ENCODE measurements around the gene TMEM131. TPM values are rescaled to one million over a fixed set of nuclear protein-coding genes. Genes with fewer than 3 reads are reported as not detected.
"Not testable (repeated sequence)": the region's sequence is repeated elsewhere in the genome, so short reads cannot be mapped to it uniquely, and the experiment has no call there.

The TMEM131 gene
- total RNA-seq, 1 donor from 2014 or later: 31.7 TPM

DNA sequence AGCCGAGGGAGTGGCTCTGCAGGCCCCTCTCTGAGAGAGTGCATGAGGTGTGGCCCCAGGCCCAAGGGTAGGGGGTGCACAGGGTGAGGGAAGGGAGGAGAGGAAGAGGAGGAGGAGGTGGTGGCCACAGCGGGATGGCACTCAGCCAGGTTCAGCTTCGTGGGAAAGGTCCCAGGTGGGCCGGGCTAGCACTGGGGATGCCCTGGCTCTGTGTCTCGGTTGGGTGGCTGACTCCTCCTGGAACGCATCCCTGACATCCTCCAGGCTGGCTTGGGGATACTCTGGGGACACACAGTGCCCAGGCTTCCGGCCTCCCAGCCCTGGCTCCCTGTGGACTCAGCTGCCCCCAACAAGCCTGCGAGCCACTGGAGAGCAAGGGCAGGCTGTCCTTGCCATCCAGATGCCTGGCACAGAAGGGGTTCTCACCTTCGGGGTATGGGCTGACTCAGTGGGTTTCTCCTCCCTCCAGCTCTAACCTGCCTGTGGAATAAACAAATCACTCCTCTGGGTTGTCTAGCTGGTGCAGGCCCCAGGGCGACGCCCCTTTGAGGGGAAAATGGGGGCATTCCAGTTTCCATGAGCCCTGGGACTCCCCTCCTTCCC, 283.0 kb downstream of the TMEM131 start:
- H3K9me3 Mint-ChIP-seq (ENCODE audit: unreplicated experiment): no peaks in the 10 kb centered on the region
- H3K4me3 Mint-ChIP-seq (ENCODE audit: unreplicated experiment): no peak overlapping the region
- H3K4me1 Mint-ChIP-seq (ENCODE audit: unreplicated experiment): peaks cover 63% of the 10 kb centered on the region
- peaks cover 7% of the 10 kb centered on the region for H3K36me3 Mint-ChIP-seq (ENCODE audit: low read depth, unreplicated experiment)
- H3K27ac Mint-ChIP-seq (ENCODE audit: unreplicated experiment): peak overlapping the region; percentile 81
- H3K27me3 Mint-ChIP-seq (ENCODE audit: unreplicated experiment): peaks cover 14% of the 10 kb centered on the region
- DNase-seq (ENCODE audit: low spot score): no peak
- TF ChIP-seq, protein P1, sequence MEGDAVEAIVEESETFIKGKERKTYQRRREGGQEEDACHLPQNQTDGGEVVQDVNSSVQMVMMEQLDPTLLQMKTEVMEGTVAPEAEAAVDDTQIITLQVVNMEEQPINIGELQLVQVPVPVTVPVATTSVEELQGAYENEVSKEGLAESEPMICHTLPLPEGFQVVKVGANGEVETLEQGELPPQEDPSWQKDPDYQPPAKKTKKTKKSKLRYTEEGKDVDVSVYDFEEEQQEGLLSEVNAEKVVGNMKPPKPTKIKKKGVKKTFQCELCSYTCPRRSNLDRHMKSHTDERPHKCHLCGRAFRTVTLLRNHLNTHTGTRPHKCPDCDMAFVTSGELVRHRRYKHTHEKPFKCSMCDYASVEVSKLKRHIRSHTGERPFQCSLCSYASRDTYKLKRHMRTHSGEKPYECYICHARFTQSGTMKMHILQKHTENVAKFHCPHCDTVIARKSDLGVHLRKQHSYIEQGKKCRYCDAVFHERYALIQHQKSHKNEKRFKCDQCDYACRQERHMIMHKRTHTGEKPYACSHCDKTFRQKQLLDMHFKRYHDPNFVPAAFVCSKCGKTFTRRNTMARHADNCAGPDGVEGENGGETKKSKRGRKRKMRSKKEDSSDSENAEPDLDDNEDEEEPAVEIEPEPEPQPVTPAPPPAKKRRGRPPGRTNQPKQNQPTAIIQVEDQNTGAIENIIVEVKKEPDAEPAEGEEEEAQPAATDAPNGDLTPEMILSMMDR (IDR thresholded peaks at IDR 0.05; ENCODE audit: unreplicated experiment): no peak

DNA sequence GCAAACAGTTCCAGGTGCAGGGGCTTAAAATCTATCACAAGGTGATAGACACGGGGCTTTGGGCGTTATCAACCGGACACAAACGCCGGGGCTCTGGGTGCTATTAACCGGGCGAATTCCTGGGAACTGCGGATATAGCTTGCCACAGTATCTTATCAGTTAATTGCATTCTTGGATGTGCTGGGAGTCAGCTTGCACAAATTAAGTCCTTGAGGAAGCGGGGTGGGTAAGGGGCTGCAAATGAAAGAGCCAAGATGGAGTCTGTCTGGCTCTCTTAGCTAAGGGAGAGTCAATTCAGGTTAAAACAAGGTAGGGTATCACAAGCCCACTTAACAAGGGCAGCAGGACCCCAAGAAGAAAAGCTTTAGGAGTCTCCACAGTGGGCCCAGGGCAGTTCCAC, 283.6 kb downstream of the TMEM131 start:
- Mint-ChIP-seq H3K4me1 (ENCODE audit: unreplicated experiment) (peaks cover 59% of the 10 kb centered on the region), H3K27ac (ENCODE audit: unreplicated experiment) (peak overlapping the region; percentile 74), H3K27me3 (ENCODE audit: unreplicated experiment) (peaks cover 14% of the 10 kb centered on the region)
- H3K4me3 Mint-ChIP-seq (ENCODE audit: unreplicated experiment); H3K36me3 Mint-ChIP-seq (ENCODE audit: low read depth, unreplicated experiment); H3K9me3 Mint-ChIP-seq (ENCODE audit: unreplicated experiment); DNase-seq (ENCODE audit: low spot score): not testable (repeated sequence)

DNA sequence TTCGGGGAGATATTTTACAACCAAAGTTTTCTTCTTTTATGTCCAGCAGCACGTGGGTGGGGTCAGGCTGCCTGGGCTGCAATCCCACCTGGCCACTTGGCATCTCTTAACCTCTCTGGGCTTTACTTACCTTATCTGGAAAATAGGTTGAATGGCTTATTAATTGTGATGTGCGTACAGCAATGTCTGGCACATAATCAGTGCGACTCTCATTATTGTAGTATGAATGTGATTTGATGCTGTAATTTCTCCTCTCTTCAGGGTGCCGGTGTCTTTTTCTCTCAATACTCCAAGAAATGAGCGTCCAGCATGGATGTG, 284.4 kb downstream of the TMEM131 start:
- H3K4me3 Mint-ChIP-seq (ENCODE audit: unreplicated experiment): no peak overlapping the region
- peaks cover 10% of the 10 kb centered on the region for H3K27me3 Mint-ChIP-seq (ENCODE audit: unreplicated experiment)
- H3K4me1 Mint-ChIP-seq (ENCODE audit: unreplicated experiment): peaks cover 52% of the 10 kb centered on the region
- H3K27ac Mint-ChIP-seq (ENCODE audit: unreplicated experiment): peak overlapping the region; percentile 74
- TF ChIP-seq, protein P1 (IDR thresholded peaks at IDR 0.05; ENCODE audit: unreplicated experiment): no peak
- peaks cover 6% of the 10 kb centered on the region for H3K36me3 Mint-ChIP-seq (ENCODE audit: low read depth, unreplicated experiment)
- H3K9me3 Mint-ChIP-seq (ENCODE audit: unreplicated experiment): no peaks in the 10 kb centered on the region
- no peak for DNase-seq (ENCODE audit: low spot score)

- no peak for DNase-seq (ENCODE audit: low spot score)
- no peak overlapping the region for H3K27ac Mint-ChIP-seq (ENCODE audit: unreplicated experiment)
- no peak overlapping the region for H3K4me3 Mint-ChIP-seq (ENCODE audit: unreplicated experiment)
- peaks cover 29% of the 10 kb centered on the region for H3K4me1 Mint-ChIP-seq (ENCODE audit: unreplicated experiment)
- H3K27me3 Mint-ChIP-seq (ENCODE audit: unreplicated experiment): peaks cover 7% of the 10 kb centered on the region
- H3K9me3 Mint-ChIP-seq (ENCODE audit: unreplicated experiment): no peaks in the 10 kb centered on the region
- no peaks in the 10 kb centered on the region for H3K36me3 Mint-ChIP-seq (ENCODE audit: low read depth, unreplicated experiment)
- TF ChIP-seq, protein P1 (IDR thresholded peaks at IDR 0.05; ENCODE audit: unreplicated experiment): no peak
Observed at GRCh38 chr2:97708608-97709007, 287.1 kb downstream of the TMEM131 start.

- DNase-seq (ENCODE audit: low spot score): no peak
- Mint-ChIP-seq H3K36me3 (ENCODE audit: low read depth, unreplicated experiment) (no peaks in the 10 kb centered on the region), H3K4me3 (ENCODE audit: unreplicated experiment) (no peak overlapping the region), H3K27me3 (ENCODE audit: unreplicated experiment) (peaks cover 7% of the 10 kb centered on the region), H3K4me1 (ENCODE audit: unreplicated experiment) (peaks cover 23% of the 10 kb centered on the region), H3K9me3 (ENCODE audit: unreplicated experiment) (no peaks in the 10 kb centered on the region), H3K27ac (ENCODE audit: unreplicated experiment) (no peak overlapping the region)
- TF ChIP-seq, protein P1 (IDR thresholded peaks at IDR 0.05; ENCODE audit: unreplicated experiment): no peak
Observed at GRCh38 chr2:97708048-97708380, 287.7 kb downstream of the TMEM131 start.
